Astrocyte of the spinal cord (primary cell): ENCODE measurements around the gene RHOB.
"Not testable (repeated sequence)": the region's sequence is repeated elsewhere in the genome, so short reads cannot be mapped to it uniquely, and the experiment has no call there.

Experiments used
- DNase-seq: peaks from one replicate; pipeline ENCODE4 v3.0.0; 2011; ENCODE audit warnings: low read depth, low spot score
- H3K4me3 ChIP-seq: 2 replicates; pipeline ENCODE4 v1.5.1; 2011; ENCODE audit warnings: low read depth, mild to moderate bottlenecking, low read length, moderate library complexity
- CTCF ChIP-seq: IDR thresholded peaks from 2 replicates; pipeline ENCODE4 v1.5.1; 2012; ENCODE audit warnings: low read depth, mild to moderate bottlenecking, low read length, inconsistent platforms
- in situ Hi-C: cut with HindIII; loops from 2 replicates; pipeline ENCODE4 v1.10.0; 2017; ENCODE audit warnings: low sequenced_read_pairs

RHOB gene

GRCh38 chr2:20487030-20487391 lies 40.1 kb downstream of the RHOB start:
- no peak for DNase-seq
- in situ Hi-C loops: no loop called here
- no peak for TF ChIP-seq CTCF
- H3K4me3 ChIP-seq: no peak overlapping the region

- H3K4me3 ChIP-seq: no peak overlapping the region
- DNase-seq: no peak
- in situ Hi-C loops: no loop called here
- TF ChIP-seq CTCF: no peak
Measured at GRCh38 chr2:20487392-20488174, 40.7 kb downstream of the RHOB start.

- in situ Hi-C loops: no loop called here
- TF ChIP-seq CTCF: no peak
- peak; percentile 39 for DNase-seq
Measured at GRCh38 chr2:20488201-20488641, 41.3 kb downstream of the RHOB start.

GRCh38 chr2:20488782-20489181 lies 41.9 kb downstream of the RHOB start:
- TF ChIP-seq CTCF: no peak
- no peak for DNase-seq
- H3K4me3 ChIP-seq: no peak overlapping the region
- in situ Hi-C loops: no loop called here

More at GRCh38 chr2:20488201-20488641, 41.3 kb downstream of the RHOB start:
- no peak overlapping the region for H3K4me3 ChIP-seq

GRCh38 chr2:20490300-20491181 lies 43.7 kb downstream of the RHOB start:
- DNase-seq: peak; percentile 93
- H3K4me3 ChIP-seq: no peak overlapping the region
- TF ChIP-seq CTCF: no peak
- in situ Hi-C loops: no loop called here

GRCh38 chr2:20491739-20492531 lies 45.1 kb downstream of the RHOB start:
- in situ Hi-C loops: no loop called here
- TF ChIP-seq CTCF: no peak
- no peak for DNase-seq
- no peak overlapping the region for H3K4me3 ChIP-seq

GRCh38 chr2:20493095-20493494 lies 46.2 kb downstream of the RHOB start:
- DNase-seq, in situ Hi-C loops, H3K4me3 ChIP-seq: not testable (repeated sequence)
